IPS-18a (cell line): ENCODE data around the gene RIOK3.
"Not testable (repeated sequence)": the region's sequence is repeated elsewhere in the genome, so short reads cannot be mapped to it uniquely, and the experiment has no call there.

Experiments used
- H3K27ac ChIP-seq: one replicate; pipeline ENCODE4 v1.5.1; 2013; ENCODE audit warnings: low read length
- H3K27me3 ChIP-seq: one replicate; pipeline ENCODE4 v1.6.1; 2013; ENCODE audit warnings: mild to moderate bottlenecking, low read length; ENCODE audit not compliant: control insufficient read depth, insufficient read depth
- H3K36me3 ChIP-seq: one replicate; pipeline ENCODE4 v1.6.1; 2013; ENCODE audit warnings: low read depth, low read length; ENCODE audit not compliant: control insufficient read depth
- H3K4me1 ChIP-seq: one replicate; pipeline ENCODE4 v1.6.1; 2013; ENCODE audit warnings: low read depth, low read length; ENCODE audit not compliant: control insufficient read depth
- H3K4me3 ChIP-seq: one replicate; pipeline ENCODE4 v1.5.1; 2013; ENCODE audit warnings: low read length
- H3K9ac ChIP-seq: one replicate; pipeline ENCODE4 v1.6.1; 2013; ENCODE audit warnings: mild to moderate bottlenecking, low read length, moderate library complexity
- H3K9me3 ChIP-seq: one replicate; pipeline ENCODE4 v1.6.1; 2013; ENCODE audit warnings: low read depth, low read length; ENCODE audit not compliant: control insufficient read depth

Gene RIOK3

GRCh38 chr18:23484561-23485182, 31.6 kb downstream of the RIOK3 start:
- Histone ChIP-seq H3K27ac (no peak overlapping the region), H3K4me1 (no peaks in the 10 kb centered on the region), H3K9ac (no peak overlapping the region), H3K9me3 (no peaks in the 10 kb centered on the region), H3K27me3 (no peaks in the 10 kb centered on the region), H3K36me3 (peaks cover 16% of the 10 kb centered on the region), H3K4me3 (no peak overlapping the region)

GRCh38 chr18:23485386-23485785, 32.3 kb downstream of the RIOK3 start:
- H3K9ac ChIP-seq, result no peak overlapping the region
- H3K27me3 ChIP-seq, result no peaks in the 10 kb centered on the region
- no peak overlapping the region for H3K27ac ChIP-seq
- no peaks in the 10 kb centered on the region for H3K9me3 ChIP-seq
- no peaks in the 10 kb centered on the region for H3K4me1 ChIP-seq
- H3K4me3 ChIP-seq, result no peak overlapping the region
- H3K36me3 ChIP-seq, result peaks cover 9% of the 10 kb centered on the region

GRCh38 chr18:23487738-23488570, 34.9 kb downstream of the RIOK3 start:
- Histone ChIP-seq H3K4me3 (no peak overlapping the region), H3K27ac (no peak overlapping the region), H3K4me1 (no peaks in the 10 kb centered on the region)

GRCh38 chr18:23489586-23489985, 36.5 kb downstream of the RIOK3 start:
- not testable (repeated sequence) for H3K27me3 ChIP-seq, H3K4me3 ChIP-seq, H3K9ac ChIP-seq, H3K36me3 ChIP-seq, H3K27ac ChIP-seq, H3K4me1 ChIP-seq, H3K9me3 ChIP-seq

More at GRCh38 chr18:23487738-23488570, 34.9 kb downstream of the RIOK3 start:
- Histone ChIP-seq H3K27me3 (no peaks in the 10 kb centered on the region), H3K9ac (no peak overlapping the region), H3K36me3 (no peaks in the 10 kb centered on the region), H3K9me3 (no peaks in the 10 kb centered on the region)

- no peaks in the 10 kb centered on the region for H3K4me1 ChIP-seq
- no peaks in the 10 kb centered on the region for H3K36me3 ChIP-seq
- no peaks in the 10 kb centered on the region for H3K9me3 ChIP-seq
- H3K27ac ChIP-seq, result no peak overlapping the region
- no peak overlapping the region for H3K9ac ChIP-seq
- no peak overlapping the region for H3K4me3 ChIP-seq
- H3K27me3 ChIP-seq, result no peaks in the 10 kb centered on the region
These were observed 40.6 kb downstream of the RIOK3 start for GRCh38 chr18:23493654-23494053.

- H3K9me3 ChIP-seq, result no peaks in the 10 kb centered on the region
- H3K27ac ChIP-seq, result no peak overlapping the region
- H3K9ac ChIP-seq, result no peak overlapping the region
- H3K27me3 ChIP-seq, result no peaks in the 10 kb centered on the region
- no peaks in the 10 kb centered on the region for H3K36me3 ChIP-seq
- no peaks in the 10 kb centered on the region for H3K4me1 ChIP-seq
- no peak overlapping the region for H3K4me3 ChIP-seq
These were observed 41.9 kb downstream of the RIOK3 start for GRCh38 chr18:23494992-23495391.

- Histone ChIP-seq H3K27me3 (no peaks in the 10 kb centered on the region), H3K9me3 (no peaks in the 10 kb centered on the region), H3K4me3 (no peak overlapping the region), H3K36me3 (no peaks in the 10 kb centered on the region), H3K9ac (no peak overlapping the region), H3K27ac (no peak overlapping the region), H3K4me1 (no peaks in the 10 kb centered on the region)
These were observed 42.8 kb downstream of the RIOK3 start for GRCh38 chr18:23495723-23496440.

GRCh38 chr18:23498117-23498516, 45.0 kb downstream of the RIOK3 start:
- Histone ChIP-seq H3K9me3 (no peaks in the 10 kb centered on the region), H3K9ac (no peak overlapping the region), H3K27ac (no peak overlapping the region), H3K4me3 (no peak overlapping the region), H3K36me3 (no peaks in the 10 kb centered on the region), H3K27me3 (peaks cover 17% of the 10 kb centered on the region), H3K4me1 (peaks cover 5% of the 10 kb centered on the region)

- Histone ChIP-seq H3K4me1 (peaks cover 5% of the 10 kb centered on the region), H3K27me3 (peaks cover 21% of the 10 kb centered on the region), H3K9ac (no peak overlapping the region), H3K27ac (no peak overlapping the region), H3K4me3 (no peak overlapping the region), H3K9me3 (no peaks in the 10 kb centered on the region), H3K36me3 (no peaks in the 10 kb centered on the region)
These were observed 45.8 kb downstream of the RIOK3 start for GRCh38 chr18:23498877-23499276.

GRCh38 chr18:23499291-23499781, 46.2 kb downstream of the RIOK3 start:
- no peak overlapping the region for H3K9ac ChIP-seq
- peaks cover 5% of the 10 kb centered on the region for H3K4me1 ChIP-seq
- H3K9me3 ChIP-seq, result no peaks in the 10 kb centered on the region
- no peaks in the 10 kb centered on the region for H3K36me3 ChIP-seq
- peaks cover 26% of the 10 kb centered on the region for H3K27me3 ChIP-seq
- no peak overlapping the region for H3K4me3 ChIP-seq
- no peak overlapping the region for H3K27ac ChIP-seq

- Histone ChIP-seq H3K27me3 (peaks cover 33% of the 10 kb centered on the region), H3K4me1 (peaks cover 5% of the 10 kb centered on the region), H3K27ac (no peak overlapping the region), H3K4me3 (no peak overlapping the region), H3K9ac (no peak overlapping the region), H3K9me3 (no peaks in the 10 kb centered on the region), H3K36me3 (no peaks in the 10 kb centered on the region)
These were observed 48.5 kb downstream of the RIOK3 start for GRCh38 chr18:23501626-23502025.
